Natural killer cell treated with Interleukin-12 subunit alpha and Interleukin-12 subunit beta and Interleukin-15 and Interleukin-18, amount 100 ng/mL, for 72 hours (primary cell): ENCODE results near the gene FBLN1. TPM values are rescaled to one million over a fixed set of nuclear protein-coding genes. Genes with fewer than 3 reads are reported as not detected.

Source experiments
- ATAC-seq, 2 donors: fragments of 150-1000 bp; cut with Tn5 transposase in 1 of 2; sonication (Bioruptor Pico), chemical (Tn5 transposase) in 1 of 2; 2 replicates each; pipeline ENCODE4 v1.10.0; 2021
- DNase-seq: peaks from one replicate; pipeline ENCODE4 v3.0.0; 2022; ENCODE audit warnings: low spot score
- H3K27ac Mint-ChIP-seq, 2 donors: 1 replicate in 1 of 2; 2 replicates in 1 of 2; pipeline ENCODE4 v1.8.0; 2022; ENCODE audit warnings: mixed read lengths in 2 of 2, mild to moderate bottlenecking in 1 of 2, moderate library complexity in 1 of 2
- H3K27me3 Mint-ChIP-seq, 2 donors: 1 replicate in 1 of 2; 2 replicates in 1 of 2; pipeline ENCODE4 v1.8.0; 2022; ENCODE audit warnings: mixed read lengths in 2 of 2
- H3K36me3 Mint-ChIP-seq: one replicate; pipeline ENCODE4 v1.8.0; 2022; ENCODE audit warnings: mixed read lengths
- H3K4me1 Mint-ChIP-seq, 2 donors: 1 replicate in 1 of 2; 2 replicates in 1 of 2; pipeline ENCODE4 v1.8.0; 2022; ENCODE audit warnings: low read depth in 2 of 2, mixed read lengths in 2 of 2, mild to moderate bottlenecking in 1 of 2
- H3K4me3 Mint-ChIP-seq: one replicate; pipeline ENCODE4 v1.8.0; 2022; ENCODE audit warnings: mixed read lengths
- H3K9me3 Mint-ChIP-seq: 2 replicates; pipeline ENCODE4 v1.8.0; 2022; ENCODE audit warnings: mixed read lengths
- total RNA-seq, 2 donors: library from RNA; stranded (reverse); gene quantifications; one replicate each; pipeline ENCODE4 v1.2.3, GENCODE V29; 2022

The FBLN1 gene
- total RNA-seq, 2 donors from 2014 or later, result not detected

- peaks cover 17 to 22% of the 10 kb centered on the region in 2 donors for H3K27me3 Mint-ChIP-seq
- no peaks in the 10 kb centered on the region for H3K9me3 Mint-ChIP-seq
- H3K4me3 Mint-ChIP-seq, result no peak overlapping the region
- H3K4me1 Mint-ChIP-seq, result peaks cover 0 to 6% of the 10 kb centered on the region in 2 donors
- ATAC-seq (no peak), DNase-seq (no peak)
- no peak overlapping the region for H3K27ac Mint-ChIP-seq
- H3K36me3 Mint-ChIP-seq, result no peaks in the 10 kb centered on the region
Observed at GRCh38 chr22:45631841-45632238, 129.2 kb downstream of the FBLN1 start.

- Mint-ChIP-seq H3K27ac (no peak overlapping the region), H3K9me3 (no peaks in the 10 kb centered on the region), H3K4me3 (no peak overlapping the region), H3K36me3 (no peaks in the 10 kb centered on the region), H3K4me1 (peaks cover 0 to 6% of the 10 kb centered on the region in 2 donors), H3K27me3 (peaks cover 17 to 22% of the 10 kb centered on the region in 2 donors)
- ATAC-seq (no peak), DNase-seq (no peak)
Observed at GRCh38 chr22:45632791-45633515, 130.3 kb downstream of the FBLN1 start.

GRCh38 chr22:45636683-45637082 is 134.0 kb downstream of the FBLN1 start:
- Mint-ChIP-seq H3K4me1 (peaks cover 15 to 16% of the 10 kb centered on the region in 2 donors), H3K36me3 (no peaks in the 10 kb centered on the region), H3K9me3 (no peaks in the 10 kb centered on the region), H3K27ac (no peak overlapping the region), H3K27me3 (peaks cover 11 to 21% of the 10 kb centered on the region in 2 donors), H3K4me3 (no peak overlapping the region)
- ATAC-seq (no peak), DNase-seq (no peak)

- Mint-ChIP-seq H3K27ac (peak overlapping the region in 1 of 2 donors; percentile 68), H3K9me3 (no peaks in the 10 kb centered on the region), H3K4me1 (peaks cover 15 to 16% of the 10 kb centered on the region in 2 donors), H3K4me3 (no peak overlapping the region), H3K27me3 (peaks cover 0 to 16% of the 10 kb centered on the region in 2 donors), H3K36me3 (no peaks in the 10 kb centered on the region)
- DNase-seq, result no peak
- no peak for ATAC-seq
Observed at GRCh38 chr22:45638197-45638596, 135.5 kb downstream of the FBLN1 start.

GRCh38 chr22:45638834-45639746 is 136.4 kb downstream of the FBLN1 start:
- H3K36me3 Mint-ChIP-seq, result no peaks in the 10 kb centered on the region
- H3K4me1 Mint-ChIP-seq, result peaks cover 15 to 16% of the 10 kb centered on the region in 2 donors
- ATAC-seq (peak; percentile 56 to 60), DNase-seq (no peak)
- peak overlapping the region; percentile 48 for H3K4me3 Mint-ChIP-seq
- no peaks in the 10 kb centered on the region for H3K9me3 Mint-ChIP-seq
- H3K27ac Mint-ChIP-seq, result peak overlapping the region; percentile 20 to 68
- peaks cover 0 to 16% of the 10 kb centered on the region in 2 donors for H3K27me3 Mint-ChIP-seq

GRCh38 chr22:45639747-45640102 is 137.0 kb downstream of the FBLN1 start:
- Mint-ChIP-seq H3K4me1 (peaks cover 15 to 16% of the 10 kb centered on the region in 2 donors), H3K27me3 (peaks cover 0 to 16% of the 10 kb centered on the region in 2 donors), H3K4me3 (peak overlapping the region; percentile 48), H3K27ac (peak overlapping the region; percentile 20 to 68), H3K9me3 (no peaks in the 10 kb centered on the region), H3K36me3 (no peaks in the 10 kb centered on the region)
- DNase-seq (no peak), ATAC-seq (peak; percentile 43 to 52)

- DNase-seq (no peak), ATAC-seq (no peak)
- Mint-ChIP-seq H3K27me3 (peaks cover 0 to 13% of the 10 kb centered on the region in 2 donors), H3K9me3 (no peaks in the 10 kb centered on the region), H3K4me1 (peaks cover 15 to 16% of the 10 kb centered on the region in 2 donors), H3K27ac (peak overlapping the region in 1 of 2 donors; percentile 68), H3K4me3 (no peak overlapping the region), H3K36me3 (no peaks in the 10 kb centered on the region)
Observed at GRCh38 chr22:45640291-45640940, 137.7 kb downstream of the FBLN1 start.

GRCh38 chr22:45640941-45641621 is 138.4 kb downstream of the FBLN1 start:
- Mint-ChIP-seq H3K4me1 (peaks cover 20% of the 10 kb centered on the region in 2 donors), H3K9me3 (no peaks in the 10 kb centered on the region), H3K27ac (no peak overlapping the region), H3K36me3 (no peaks in the 10 kb centered on the region), H3K4me3 (no peak overlapping the region), H3K27me3 (peaks cover 0 to 12% of the 10 kb centered on the region in 2 donors)
- ATAC-seq (no peak), DNase-seq (no peak)

- Mint-ChIP-seq H3K36me3 (no peaks in the 10 kb centered on the region), H3K4me1 (peaks cover 27 to 28% of the 10 kb centered on the region in 2 donors), H3K9me3 (no peaks in the 10 kb centered on the region), H3K27ac (peak overlapping the region in 1 of 2 donors; percentile 18), H3K4me3 (no peak overlapping the region), H3K27me3 (peaks cover 0 to 18% of the 10 kb centered on the region in 2 donors)
- ATAC-seq (no peak), DNase-seq (no peak)
Observed at GRCh38 chr22:45642986-45643385, 140.3 kb downstream of the FBLN1 start.

GRCh38 chr22:45644714-45645113 is 142.0 kb downstream of the FBLN1 start:
- H3K4me1 Mint-ChIP-seq, result peaks cover 17 to 28% of the 10 kb centered on the region in 2 donors
- ATAC-seq, result no peak

GRCh38 chr22:45645150-45645525 is 142.5 kb downstream of the FBLN1 start:
- Mint-ChIP-seq H3K36me3 (no peaks in the 10 kb centered on the region), H3K4me1 (peaks cover 13 to 25% of the 10 kb centered on the region in 2 donors), H3K27ac (no peak overlapping the region), H3K9me3 (no peaks in the 10 kb centered on the region), H3K4me3 (no peak overlapping the region), H3K27me3 (peaks cover 8 to 12% of the 10 kb centered on the region in 2 donors)
- ATAC-seq, result no peak
- no peak for DNase-seq

More at GRCh38 chr22:45644714-45645113, 142.0 kb downstream of the FBLN1 start:
- no peak for DNase-seq
- Mint-ChIP-seq H3K27me3 (peaks cover 7 to 14% of the 10 kb centered on the region in 2 donors), H3K27ac (no peak overlapping the region), H3K4me3 (no peak overlapping the region), H3K9me3 (no peaks in the 10 kb centered on the region), H3K36me3 (no peaks in the 10 kb centered on the region)

- Mint-ChIP-seq H3K4me1 (peaks cover 13 to 25% of the 10 kb centered on the region in 2 donors), H3K36me3 (no peaks in the 10 kb centered on the region), H3K4me3 (peak overlapping the region; percentile 67), H3K27me3 (peaks cover 12 to 13% of the 10 kb centered on the region in 2 donors), H3K9me3 (no peaks in the 10 kb centered on the region), H3K27ac (peak overlapping the region in 1 of 2 donors; percentile 55)
- ATAC-seq (peak; percentile 92), DNase-seq (peak; percentile 83)
Observed at GRCh38 chr22:45645526-45646414, 143.1 kb downstream of the FBLN1 start.
